ENCODE data around the gene RAD51AP2. TPM values are rescaled to one million over a fixed set of nuclear protein-coding genes. Genes with fewer than 3 reads are reported as not detected.
"Not testable (repeated sequence)": the region's sequence is repeated elsewhere in the genome, so short reads cannot be mapped to it uniquely, and the experiment has no call there.

RAD51AP2 gene
- total RNA-seq, result not detected

- ATAC-seq, result no peak
- H3K4me1 Mint-ChIP-seq, result no peaks in the 10 kb centered on the region
- peak; percentile 42 for DNase-seq
- no peaks in the 10 kb centered on the region for H3K9me3 Mint-ChIP-seq (ENCODE audit: low read depth)
- H3K4me3 Mint-ChIP-seq, result no peak within 1 kb of the TSS
- H3K36me3 Mint-ChIP-seq, result no peaks in the 10 kb centered on the region
- CTCF ChIA-PET, result no interaction called here
- peaks cover 26% of the 10 kb centered on the region for H3K27me3 Mint-ChIP-seq
- no peak within 1 kb of the TSS for H3K27ac Mint-ChIP-seq
Observed at GRCh38 chr2:17518212-17519154, at the start of gene RAD51AP2. TSS of gene RAD51AP2 (minus strand) at chr2:17518440. CDS start at chr2:17518415, 25 bp downstream.

- H3K27me3 Mint-ChIP-seq; H3K27ac Mint-ChIP-seq; CTCF ChIA-PET; H3K36me3 Mint-ChIP-seq; H3K9me3 Mint-ChIP-seq (ENCODE audit: low read depth); H3K4me3 Mint-ChIP-seq; ATAC-seq; DNase-seq; H3K4me1 Mint-ChIP-seq: not testable (repeated sequence)
Observed at GRCh38 chr2:17565726-17566125, 47.5 kb upstream of the RAD51AP2 start.

- ATAC-seq (no peak), DNase-seq (no peak)
- no peaks in the 10 kb centered on the region for H3K36me3 Mint-ChIP-seq
- no peaks in the 10 kb centered on the region for H3K4me1 Mint-ChIP-seq
- H3K27me3 Mint-ChIP-seq, result no peaks in the 10 kb centered on the region
- CTCF ChIA-PET, result no interaction called here
- H3K9me3 Mint-ChIP-seq (ENCODE audit: low read depth), result no peaks in the 10 kb centered on the region
- H3K27ac Mint-ChIP-seq, result no peak overlapping the region
- H3K4me3 Mint-ChIP-seq, result no peak overlapping the region
Observed at GRCh38 chr2:17558878-17559277, 40.6 kb upstream of the RAD51AP2 start.

- no peaks in the 10 kb centered on the region for H3K9me3 Mint-ChIP-seq (ENCODE audit: low read depth)
- DNase-seq (no peak), ATAC-seq (no peak)
- CTCF ChIA-PET, result no interaction called here
- H3K4me1 Mint-ChIP-seq, result no peaks in the 10 kb centered on the region
- H3K27ac Mint-ChIP-seq, result no peak overlapping the region
- H3K36me3 Mint-ChIP-seq, result no peaks in the 10 kb centered on the region
- H3K4me3 Mint-ChIP-seq, result no peak overlapping the region
- no peaks in the 10 kb centered on the region for H3K27me3 Mint-ChIP-seq
Observed at GRCh38 chr2:17558053-17558452, 39.8 kb upstream of the RAD51AP2 start.

GRCh38 chr2:17557596-17557995, 39.4 kb upstream of the RAD51AP2 start:
- Mint-ChIP-seq H3K9me3 (ENCODE audit: low read depth) (no peaks in the 10 kb centered on the region), H3K4me1 (no peaks in the 10 kb centered on the region), H3K27ac (no peak overlapping the region), H3K4me3 (no peak overlapping the region), H3K36me3 (no peaks in the 10 kb centered on the region), H3K27me3 (no peaks in the 10 kb centered on the region)
- DNase-seq, result no peak
- no peak for ATAC-seq
- CTCF ChIA-PET, result interaction anchor here (0.8 kb wide), 1 partner anchor 163 kb away, joined by 3 read pairs; no protein-coding TSS in a partner anchor

GRCh38 chr2:17555150-17555549, 36.9 kb upstream of the RAD51AP2 start:
- ATAC-seq, result no peak
- H3K27me3 Mint-ChIP-seq, result no peaks in the 10 kb centered on the region
- H3K9me3 Mint-ChIP-seq (ENCODE audit: low read depth), result no peaks in the 10 kb centered on the region
- no peak overlapping the region for H3K4me3 Mint-ChIP-seq
- H3K27ac Mint-ChIP-seq, result no peak overlapping the region
- H3K36me3 Mint-ChIP-seq, result no peaks in the 10 kb centered on the region
- DNase-seq, result no peak
- CTCF ChIA-PET, result no interaction called here
- no peaks in the 10 kb centered on the region for H3K4me1 Mint-ChIP-seq

- H3K36me3 Mint-ChIP-seq, result no peaks in the 10 kb centered on the region
- H3K27me3 Mint-ChIP-seq, result peaks cover 3% of the 10 kb centered on the region
- H3K27ac Mint-ChIP-seq, result no peak overlapping the region
- CTCF ChIA-PET, result no interaction called here
- ATAC-seq, result no peak
- no peak overlapping the region for H3K4me3 Mint-ChIP-seq
- no peak for DNase-seq
- no peaks in the 10 kb centered on the region for H3K9me3 Mint-ChIP-seq (ENCODE audit: low read depth)
- no peaks in the 10 kb centered on the region for H3K4me1 Mint-ChIP-seq
Observed at GRCh38 chr2:17550907-17551306, 32.7 kb upstream of the RAD51AP2 start.

- Mint-ChIP-seq H3K4me3 (no peak overlapping the region), H3K27me3 (peaks cover 18% of the 10 kb centered on the region), H3K4me1 (no peaks in the 10 kb centered on the region), H3K9me3 (ENCODE audit: low read depth) (no peaks in the 10 kb centered on the region), H3K27ac (no peak overlapping the region), H3K36me3 (no peaks in the 10 kb centered on the region)
- ATAC-seq (no peak), DNase-seq (no peak)
- CTCF ChIA-PET, result no interaction called here
Observed at GRCh38 chr2:17547737-17548136, 29.5 kb upstream of the RAD51AP2 start.

- no peak for ATAC-seq
- H3K27me3 Mint-ChIP-seq, result peaks cover 21% of the 10 kb centered on the region
- H3K27ac Mint-ChIP-seq, result no peak overlapping the region
- DNase-seq, result no peak
- H3K36me3 Mint-ChIP-seq, result no peaks in the 10 kb centered on the region
- CTCF ChIA-PET, result no interaction called here
- no peaks in the 10 kb centered on the region for H3K9me3 Mint-ChIP-seq (ENCODE audit: low read depth)
- H3K4me1 Mint-ChIP-seq, result no peaks in the 10 kb centered on the region
- no peak overlapping the region for H3K4me3 Mint-ChIP-seq
Observed at GRCh38 chr2:17547237-17547636, 29.0 kb upstream of the RAD51AP2 start.

- no peak for DNase-seq
- Mint-ChIP-seq H3K27ac (no peak overlapping the region), H3K4me1 (no peaks in the 10 kb centered on the region), H3K36me3 (no peaks in the 10 kb centered on the region), H3K4me3 (no peak overlapping the region), H3K9me3 (ENCODE audit: low read depth) (no peaks in the 10 kb centered on the region), H3K27me3 (peaks cover 30% of the 10 kb centered on the region)
- no peak for ATAC-seq
- CTCF ChIA-PET, result no interaction called here
Observed at GRCh38 chr2:17545680-17546613, 27.7 kb upstream of the RAD51AP2 start.

GRCh38 chr2:17544256-17544655, 26.0 kb upstream of the RAD51AP2 start:
- ATAC-seq, result no peak
- peaks cover 47% of the 10 kb centered on the region for H3K27me3 Mint-ChIP-seq
- H3K36me3 Mint-ChIP-seq, result no peaks in the 10 kb centered on the region
- no peak for DNase-seq
- H3K4me3 Mint-ChIP-seq, result no peak overlapping the region
- CTCF ChIA-PET, result no interaction called here
- no peak overlapping the region for H3K27ac Mint-ChIP-seq
- H3K9me3 Mint-ChIP-seq (ENCODE audit: low read depth), result no peaks in the 10 kb centered on the region
- no peaks in the 10 kb centered on the region for H3K4me1 Mint-ChIP-seq

GRCh38 chr2:17543848-17544247, 25.6 kb upstream of the RAD51AP2 start:
- no peaks in the 10 kb centered on the region for H3K4me1 Mint-ChIP-seq
- DNase-seq (no peak), ATAC-seq (no peak)
- H3K9me3 Mint-ChIP-seq (ENCODE audit: low read depth), result no peaks in the 10 kb centered on the region
- H3K36me3 Mint-ChIP-seq, result no peaks in the 10 kb centered on the region
- H3K27me3 Mint-ChIP-seq, result peaks cover 51% of the 10 kb centered on the region
- H3K27ac Mint-ChIP-seq, result no peak overlapping the region
- CTCF ChIA-PET, result no interaction called here
- no peak overlapping the region for H3K4me3 Mint-ChIP-seq

- CTCF ChIA-PET, result no interaction called here
- Mint-ChIP-seq H3K9me3 (ENCODE audit: low read depth) (no peaks in the 10 kb centered on the region), H3K27me3 (peaks cover 53% of the 10 kb centered on the region), H3K4me3 (no peak overlapping the region), H3K27ac (no peak overlapping the region), H3K4me1 (peaks cover 4% of the 10 kb centered on the region), H3K36me3 (peaks cover 3% of the 10 kb centered on the region)
- no peak for DNase-seq
- ATAC-seq, result no peak
Observed at GRCh38 chr2:17543131-17543660, 25.0 kb upstream of the RAD51AP2 start.

Measured in activated CD8-positive, alpha-beta memory T cell treated with anti-CD3 and anti-CD28 coated beads, Interleukin-2, amount 10 ng/mL, durations not matched to agents 7 days and 5 days (primary cell).